Mesothelial cell of epicardium (in vitro differentiated cells): ENCODE data around the gene ZNF592. TPM values are rescaled to one million over a fixed set of nuclear protein-coding genes. Genes with fewer than 3 reads are reported as not detected.

Experiments used
- DNase-seq, 2 experiments: peaks; one replicate each; pipeline ENCODE4 v3.0.0; 2021; ENCODE audit warnings: low spot score in 2 of 2; ENCODE audit not compliant: unreplicated experiment in 2 of 2
- H3K27ac Mint-ChIP-seq: 2 replicates; pipeline ENCODE4 v1.8.0; 2021; ENCODE audit warnings: mixed read lengths
- H3K27me3 Mint-ChIP-seq: 2 replicates; pipeline ENCODE4 v1.8.0; 2021; ENCODE audit warnings: low read depth, mixed read lengths
- H3K36me3 Mint-ChIP-seq: 2 replicates; pipeline ENCODE4 v1.8.0; 2021; ENCODE audit warnings: mixed read lengths
- H3K4me1 Mint-ChIP-seq: 2 replicates; pipeline ENCODE4 v1.8.0; 2021; ENCODE audit warnings: mixed read lengths
- H3K4me3 Mint-ChIP-seq: 2 replicates; pipeline ENCODE4 v1.8.0; 2021; ENCODE audit warnings: mild to moderate bottlenecking, moderate library complexity, mixed read lengths
- H3K9me3 Mint-ChIP-seq: 2 replicates; pipeline ENCODE4 v1.8.0; 2021; ENCODE audit warnings: mixed read lengths
- total RNA-seq: library from RNA; stranded (reverse); gene quantifications from 3 replicates; pipeline ENCODE4 v1.2.1, GENCODE V29; 2021
- TF ChIP-seq, protein P1 (sequence below): fragments of 200-600 bp; sonication (generic); IDR thresholded peaks from one replicate; pipeline ENCODE4 v1.5.0; 2021; ENCODE audit warnings: antibody characterized with exemption; ENCODE audit not compliant: unreplicated experiment

ZNF592 gene
- total RNA-seq, 1 donor from 2014 or later: 32.8 TPM

DNA sequence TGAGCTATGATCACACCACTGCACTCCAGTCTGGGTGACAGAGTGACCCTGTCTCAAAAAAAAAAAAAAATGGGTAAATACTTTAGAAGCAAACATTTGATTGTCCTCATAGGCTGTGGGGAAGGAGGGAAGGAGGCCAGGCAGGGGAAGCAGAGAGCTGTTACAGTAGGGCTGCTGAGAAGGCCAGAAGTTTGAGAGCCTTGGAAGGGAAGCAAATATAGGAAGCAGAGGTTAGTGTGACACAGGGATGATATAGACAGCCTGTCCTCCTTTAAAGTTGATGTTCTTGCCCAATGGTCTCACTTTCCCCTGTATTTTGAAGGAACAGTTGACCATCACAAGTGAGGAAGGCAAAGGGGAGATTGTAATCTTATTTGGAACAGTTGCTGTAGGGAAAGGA lies 63.4 kb downstream of the ZNF592 start:
- H3K4me3 Mint-ChIP-seq: no peak overlapping the region
- DNase-seq: no peak
- no peaks in the 10 kb centered on the region for H3K27me3 Mint-ChIP-seq
- H3K9me3 Mint-ChIP-seq: no peaks in the 10 kb centered on the region
- TF ChIP-seq, protein P1, sequence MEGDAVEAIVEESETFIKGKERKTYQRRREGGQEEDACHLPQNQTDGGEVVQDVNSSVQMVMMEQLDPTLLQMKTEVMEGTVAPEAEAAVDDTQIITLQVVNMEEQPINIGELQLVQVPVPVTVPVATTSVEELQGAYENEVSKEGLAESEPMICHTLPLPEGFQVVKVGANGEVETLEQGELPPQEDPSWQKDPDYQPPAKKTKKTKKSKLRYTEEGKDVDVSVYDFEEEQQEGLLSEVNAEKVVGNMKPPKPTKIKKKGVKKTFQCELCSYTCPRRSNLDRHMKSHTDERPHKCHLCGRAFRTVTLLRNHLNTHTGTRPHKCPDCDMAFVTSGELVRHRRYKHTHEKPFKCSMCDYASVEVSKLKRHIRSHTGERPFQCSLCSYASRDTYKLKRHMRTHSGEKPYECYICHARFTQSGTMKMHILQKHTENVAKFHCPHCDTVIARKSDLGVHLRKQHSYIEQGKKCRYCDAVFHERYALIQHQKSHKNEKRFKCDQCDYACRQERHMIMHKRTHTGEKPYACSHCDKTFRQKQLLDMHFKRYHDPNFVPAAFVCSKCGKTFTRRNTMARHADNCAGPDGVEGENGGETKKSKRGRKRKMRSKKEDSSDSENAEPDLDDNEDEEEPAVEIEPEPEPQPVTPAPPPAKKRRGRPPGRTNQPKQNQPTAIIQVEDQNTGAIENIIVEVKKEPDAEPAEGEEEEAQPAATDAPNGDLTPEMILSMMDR: no peak
- H3K36me3 Mint-ChIP-seq: peaks cover 21% of the 10 kb centered on the region
- H3K4me1 Mint-ChIP-seq: peaks cover 8% of the 10 kb centered on the region
- H3K27ac Mint-ChIP-seq: no peak overlapping the region

DNA sequence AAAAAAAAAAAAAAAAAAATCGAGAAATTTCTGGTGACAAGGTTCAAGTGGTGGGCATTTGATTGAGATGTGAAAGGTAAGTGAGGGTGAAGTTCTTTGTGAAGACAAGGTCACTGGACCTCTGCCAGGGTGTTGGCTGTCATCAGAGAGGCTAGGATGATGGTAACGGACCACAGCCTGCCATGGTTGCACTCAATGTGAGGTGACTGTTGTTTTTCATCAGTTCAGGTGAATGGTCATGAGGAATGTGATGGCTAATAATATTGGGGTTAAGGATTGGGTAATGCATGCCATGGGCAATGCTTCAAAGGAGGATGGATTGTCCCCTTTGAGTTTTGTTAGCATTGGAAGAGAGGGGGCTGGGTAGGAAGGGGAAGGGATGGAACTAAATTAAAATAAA lies 64.5 kb downstream of the ZNF592 start:
- TF ChIP-seq, protein P1: no peak
- Mint-ChIP-seq H3K4me3 (no peak overlapping the region), H3K36me3 (peaks cover 15% of the 10 kb centered on the region), H3K27ac (no peak overlapping the region), H3K27me3 (no peaks in the 10 kb centered on the region), H3K9me3 (no peaks in the 10 kb centered on the region), H3K4me1 (peaks cover 10% of the 10 kb centered on the region)
- DNase-seq: no peak

DNA sequence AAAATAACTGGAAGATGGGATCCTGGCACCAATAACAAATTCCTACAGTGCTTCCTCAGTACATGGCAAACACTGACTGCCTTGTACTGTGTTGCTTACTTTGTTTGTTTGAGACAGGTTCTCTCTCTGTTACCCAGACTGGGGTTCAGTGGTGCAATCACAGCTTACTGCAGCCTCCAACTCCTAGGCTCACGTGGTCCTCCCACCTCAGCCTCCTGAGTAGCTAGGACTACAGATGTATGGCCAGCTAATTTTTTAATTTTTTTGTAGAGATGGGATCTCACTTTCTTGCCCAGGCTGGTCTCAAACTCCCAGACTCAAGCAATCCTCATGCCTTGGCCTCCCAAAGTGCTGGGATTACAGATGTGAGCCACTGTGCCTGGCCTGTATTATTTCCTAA lies 65.0 kb downstream of the ZNF592 start:
- H3K27ac Mint-ChIP-seq: no peak overlapping the region
- peaks cover 16% of the 10 kb centered on the region for H3K4me1 Mint-ChIP-seq
- H3K4me3 Mint-ChIP-seq: no peak overlapping the region
- TF ChIP-seq, protein P1: no peak
- H3K27me3 Mint-ChIP-seq: no peaks in the 10 kb centered on the region
- no peaks in the 10 kb centered on the region for H3K9me3 Mint-ChIP-seq
- peaks cover 15% of the 10 kb centered on the region for H3K36me3 Mint-ChIP-seq
- DNase-seq: no peak

DNA sequence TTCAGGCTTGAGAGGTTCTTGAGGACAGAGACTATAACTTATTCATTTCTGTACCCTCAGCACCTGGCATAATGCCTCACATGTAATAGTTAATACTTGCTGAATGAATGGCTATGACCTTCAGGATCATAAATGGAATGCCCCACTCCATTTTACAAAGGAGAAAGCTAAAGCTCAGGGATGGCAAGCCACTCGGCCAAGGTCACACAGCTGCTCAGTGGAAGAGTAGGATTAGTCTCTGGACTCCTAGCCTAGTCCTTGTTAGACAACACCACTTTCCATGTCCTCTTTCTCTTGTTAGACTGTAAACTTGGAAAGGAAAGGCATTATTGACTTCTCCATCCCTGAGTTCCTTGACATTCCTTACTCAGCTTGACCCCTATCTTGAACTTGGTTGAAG lies 65.5 kb downstream of the ZNF592 start:
- no peak for DNase-seq
- Mint-ChIP-seq H3K27me3 (no peaks in the 10 kb centered on the region), H3K36me3 (peaks cover 11% of the 10 kb centered on the region), H3K4me1 (peaks cover 21% of the 10 kb centered on the region), H3K9me3 (no peaks in the 10 kb centered on the region), H3K4me3 (no peak overlapping the region), H3K27ac (no peak overlapping the region)
- TF ChIP-seq, protein P1: no peak

DNA sequence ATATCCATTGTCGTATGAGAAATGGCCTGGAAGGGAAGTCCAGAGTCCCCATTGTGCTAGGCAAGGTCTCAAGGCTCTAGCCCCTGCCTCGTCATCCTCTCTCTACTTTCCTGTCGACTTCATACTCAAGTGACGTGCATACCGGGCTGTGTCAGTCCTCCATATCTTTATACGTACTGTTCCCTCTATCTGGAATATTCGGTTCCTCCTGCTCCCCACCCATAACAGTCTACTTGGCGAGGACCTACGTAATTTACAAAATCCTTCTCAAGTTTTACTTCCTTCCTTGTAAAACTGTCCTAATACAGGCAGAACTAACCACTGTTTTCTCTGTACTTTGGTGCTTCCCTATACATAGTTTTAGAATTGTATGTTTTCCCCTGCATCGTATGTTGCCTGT lies 66.5 kb downstream of the ZNF592 start:
- no peak for DNase-seq
- Mint-ChIP-seq H3K27ac (no peak overlapping the region), H3K4me1 (peaks cover 31% of the 10 kb centered on the region), H3K9me3 (no peaks in the 10 kb centered on the region), H3K27me3 (no peaks in the 10 kb centered on the region), H3K36me3 (peaks cover 8% of the 10 kb centered on the region), H3K4me3 (no peak overlapping the region)
- TF ChIP-seq, protein P1: no peak
